Stomach (tissue), 9 donors: ENCODE measurements around the gene SP9. TPM values are rescaled to one million over a fixed set of nuclear protein-coding genes. Genes with fewer than 3 reads are reported as not detected.

Source experiments
- DNase-seq, 2 donors: peaks; one replicate each; pipeline versions ENCODE4 v3.0.0 to v3.0.0-alpha.2; 2013 to 2019
- H3K27ac ChIP-seq, 5 donors: fragments of 200-600 bp in 4 of 5; sonication (generic) in 4 of 5; one replicate each; pipeline ENCODE4 v1.5.1; 2013 to 2019; ENCODE audit warnings: mild to moderate bottlenecking in 1 of 5, moderate library complexity in 1 of 5
- H3K27me3 ChIP-seq, 3 donors: fragments of 200-600 bp; sonication (generic); one replicate each; pipeline ENCODE4 v1.5.1; 2017 to 2019; ENCODE audit warnings: mixed run types in 1 of 3
- H3K36me3 ChIP-seq, 4 donors: fragments of 200-600 bp; sonication (generic); 1 replicate in 3 of 4; 2 replicates in 1 of 4; pipeline ENCODE4 v1.5.1; 2016 to 2019
- H3K4me1 ChIP-seq, 4 donors: fragments of 200-600 bp; sonication (generic); one replicate each; pipeline ENCODE4 v1.5.1; 2016 to 2019
- H3K4me3 ChIP-seq, 4 donors: fragments of 200-600 bp; sonication (generic) in 3 of 4; one replicate each; pipeline ENCODE4 v1.5.1; 2016 to 2019; ENCODE audit warnings: mild to moderate bottlenecking in 1 of 4
- H3K9me3 ChIP-seq, 4 donors: fragments of 200-600 bp; sonication (generic); one replicate each; pipeline ENCODE4 v1.5.1; 2016 to 2019
- EP300 ChIP-seq: sonication (generic); formaldehyde crosslinking; IDR thresholded peaks from one replicate; pipeline ENCODE4 v1.6.1; 2017; ENCODE audit warnings: antibody characterized with exemption
- POLR2A ChIP-seq, 4 donors: fragments of 450-650 bp; IDR thresholded peaks; one replicate each; pipeline ENCODE4 v1.6.1; 2016; ENCODE audit warnings: antibody characterized with exemption in 4 of 4, control low read depth in 2 of 4, mild to moderate bottlenecking in 1 of 4, moderate library complexity in 1 of 4
- POLR2AphosphoS5 ChIP-seq, 3 donors: sonication (generic); formaldehyde crosslinking; IDR thresholded peaks; one replicate each; pipeline ENCODE4 v1.6.1; 2016; ENCODE audit warnings: antibody characterized with exemption in 3 of 3
- WGBS, 5 donors: extraction: QIAGEN DNeasy Blood & Tissue Kit in 3 of 5; methylation state at CpG; one replicate each; pipeline versions ENCODE4 v1.1.5 to v1.1.7; 2013 to 2018; 5-methylcytosine and 5-hydroxymethylcytosine counted together
- intact Hi-C: fragments of 100-400 bp; cut with DNase I; formaldehyde crosslinking; loops from one replicate; pipeline ENCODE4 v1.15.1; 2023; ENCODE audit warnings: low total_unique reads
- polyA plus RNA-seq, 3 donors: library from polyadenylated mRNA; stranded (reverse); fragments of 200-250 nt; gene quantifications; one replicate each; pipeline ENCODE4 v1.2.3, GENCODE V29; 2013
- total RNA-seq, 5 donors: library from RNA; depleted of rRNA; stranded (reverse); fragments of >200 nt; gene quantifications; one replicate each; pipeline versions ENCODE4 v1.1.0 to v1.2.3, GENCODE V29; 2014 to 2016
- TF ChIP-seq, protein P1 (sequence below), 7 experiments: fragments of 450-650 bp in 4 of 7; fragments of 200-600 bp in 3 of 7; sonication (generic) in 3 of 7; IDR thresholded peaks; one replicate each; pipeline ENCODE4 v1.5.1; 2016 to 2019; ENCODE audit warnings: antibody characterized with exemption in 7 of 7, control low read depth in 2 of 7, mild to moderate bottlenecking in 1 of 7
- donor health status: healthy with polysubstance abuse.
- donor health status: Bipolar disorder and iron deficiency.
- donor health status: healthy.

SP9 gene
- total and polyA plus RNA-seq, 8 donors: not detected

DNA sequence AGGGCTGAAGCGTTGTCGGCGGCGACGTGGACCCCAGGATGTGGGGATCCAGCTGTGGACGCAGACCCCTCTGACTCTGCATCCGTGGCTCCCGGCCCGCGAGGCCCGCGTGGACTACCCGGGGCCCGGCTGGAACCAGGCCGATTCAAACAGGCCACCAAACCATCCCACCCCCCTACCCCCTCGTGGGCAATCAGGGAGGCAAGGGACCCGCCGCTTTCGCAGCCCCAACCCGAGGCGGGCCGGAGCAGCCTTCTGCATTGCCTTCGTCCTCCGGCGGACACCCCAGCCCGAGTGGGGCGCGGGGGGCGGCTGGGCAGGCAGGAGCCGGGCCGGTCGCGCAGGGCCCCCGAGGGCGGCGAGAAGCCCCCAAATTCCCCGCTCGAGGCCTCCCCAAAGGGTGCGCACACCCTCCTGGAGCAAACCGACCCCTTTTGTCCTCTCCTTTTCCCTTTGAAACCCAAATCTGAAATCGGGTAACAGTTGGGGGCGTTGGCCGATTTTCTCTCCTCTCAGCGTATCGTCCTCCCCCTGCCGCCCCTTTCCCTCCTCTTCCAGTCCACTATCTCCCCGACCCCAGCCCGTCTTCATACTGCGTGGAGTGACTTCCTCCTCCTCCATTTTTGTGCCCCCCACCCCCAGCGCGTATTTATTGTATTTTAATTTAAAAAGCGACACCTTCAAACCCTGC is 7.4 kb downstream of the SP9 start:
- peak overlapping the region in 1 of 4 donors; percentile 37 for H3K4me3 ChIP-seq
- WGBS, 5 donors: 3 to 11% (median 6%) methylated on average over 22 to 52 of the region's 52 CpGs
- intact Hi-C loops: loop anchor here (10.0 kb wide), 1 partner anchor 927 kb away; no protein-coding TSS in a partner anchor
- peaks cover 35 to 65% (median 52%) of the 10 kb centered on the region in 4 donors for H3K4me1 ChIP-seq
- H3K36me3 ChIP-seq: peaks cover 0 to 5% (median 4%) of the 10 kb centered on the region in 4 donors
- peaks cover 57 to 91% (median 80%) of the 10 kb centered on the region in 3 donors for H3K27me3 ChIP-seq
- H3K27ac ChIP-seq: no peak overlapping the region
- TF ChIP-seq EP300 (no peak), POLR2A (IDR thresholded peaks at IDR 0.05) (no peak), POLR2AphosphoS5 (IDR thresholded peaks at IDR 0.05) (no peak)
- TF ChIP-seq, protein P1, sequence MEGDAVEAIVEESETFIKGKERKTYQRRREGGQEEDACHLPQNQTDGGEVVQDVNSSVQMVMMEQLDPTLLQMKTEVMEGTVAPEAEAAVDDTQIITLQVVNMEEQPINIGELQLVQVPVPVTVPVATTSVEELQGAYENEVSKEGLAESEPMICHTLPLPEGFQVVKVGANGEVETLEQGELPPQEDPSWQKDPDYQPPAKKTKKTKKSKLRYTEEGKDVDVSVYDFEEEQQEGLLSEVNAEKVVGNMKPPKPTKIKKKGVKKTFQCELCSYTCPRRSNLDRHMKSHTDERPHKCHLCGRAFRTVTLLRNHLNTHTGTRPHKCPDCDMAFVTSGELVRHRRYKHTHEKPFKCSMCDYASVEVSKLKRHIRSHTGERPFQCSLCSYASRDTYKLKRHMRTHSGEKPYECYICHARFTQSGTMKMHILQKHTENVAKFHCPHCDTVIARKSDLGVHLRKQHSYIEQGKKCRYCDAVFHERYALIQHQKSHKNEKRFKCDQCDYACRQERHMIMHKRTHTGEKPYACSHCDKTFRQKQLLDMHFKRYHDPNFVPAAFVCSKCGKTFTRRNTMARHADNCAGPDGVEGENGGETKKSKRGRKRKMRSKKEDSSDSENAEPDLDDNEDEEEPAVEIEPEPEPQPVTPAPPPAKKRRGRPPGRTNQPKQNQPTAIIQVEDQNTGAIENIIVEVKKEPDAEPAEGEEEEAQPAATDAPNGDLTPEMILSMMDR (IDR thresholded peaks at IDR 0.05): no peak
- H3K9me3 ChIP-seq: peaks cover 0 to 6% (median 2%) of the 10 kb centered on the region in 4 donors
- DNase-seq: peak in 1 of 2 donors; percentile 28

DNA sequence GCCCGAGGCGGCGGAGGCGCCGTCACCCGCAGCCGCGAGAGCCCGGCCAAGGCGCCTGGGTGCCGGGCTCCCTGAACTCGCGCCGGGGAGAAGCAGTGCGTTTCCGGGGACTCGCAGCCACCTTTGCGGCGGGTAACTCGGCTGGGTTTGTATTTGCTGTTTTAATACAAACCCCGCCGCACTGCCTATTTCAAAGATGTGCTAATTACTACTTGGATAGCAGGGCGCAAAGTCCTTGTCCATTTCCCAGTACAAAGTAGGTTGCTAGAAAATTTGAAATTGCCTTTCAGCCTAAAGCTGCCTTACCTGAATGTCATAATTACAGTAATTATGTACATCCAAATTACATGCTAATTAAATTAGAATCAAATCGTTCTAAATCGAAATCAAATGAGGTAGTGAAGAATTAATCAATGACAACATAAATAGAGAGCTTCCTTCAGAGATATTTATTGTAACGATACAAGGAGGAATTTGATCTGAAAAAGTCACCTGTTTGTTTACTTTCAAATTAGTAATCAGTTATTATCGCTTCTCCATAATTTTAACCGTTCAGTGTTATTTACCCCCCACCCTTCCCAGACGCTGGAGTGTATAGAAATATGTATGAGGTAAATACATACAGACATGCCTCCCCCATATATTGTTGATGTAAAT is 8.1 kb downstream of the SP9 start:
- Histone ChIP-seq H3K4me1 (peaks cover 28 to 58% (median 46%) of the 10 kb centered on the region in 4 donors), H3K27me3 (peaks cover 52 to 84% (median 73%) of the 10 kb centered on the region in 3 donors), H3K9me3 (peaks cover 0 to 3% (median 0%) of the 10 kb centered on the region in 4 donors), H3K4me3 (peak overlapping the region in 1 of 4 donors; percentile 37), H3K27ac (no peak overlapping the region), H3K36me3 (peaks cover 0 to 12% (median 10%) of the 10 kb centered on the region in 4 donors)
- intact Hi-C loops: loop anchor here (10.0 kb wide), 1 partner anchor 928 kb away; no protein-coding TSS in a partner anchor
- TF ChIP-seq, protein P1 (IDR thresholded peaks at IDR 0.05): no peak
- TF ChIP-seq EP300 (no peak), POLR2AphosphoS5 (IDR thresholded peaks at IDR 0.05) (no peak), POLR2A (IDR thresholded peaks at IDR 0.05) (no peak)
- peak in 1 of 2 donors; percentile 52 for DNase-seq
- 5 to 18% (median 8%) methylated on average over 28 to 29 of the region's 29 CpGs for WGBS, 5 donors

DNA sequence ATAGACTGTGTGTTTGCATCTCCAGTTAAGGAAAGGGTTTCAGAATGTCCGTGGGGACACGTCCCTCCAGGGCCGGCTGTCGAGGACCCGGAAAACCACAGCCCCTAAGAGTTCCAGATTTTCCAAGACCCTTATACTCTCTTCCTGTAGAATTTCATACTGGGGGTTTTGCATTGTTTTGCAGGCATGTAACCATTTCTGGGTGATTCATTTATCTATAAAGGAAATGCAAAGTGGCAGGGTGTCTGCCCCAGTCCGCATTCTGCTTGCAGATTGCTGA is 8.5 kb downstream of the SP9 start:
- no peak overlapping the region for H3K4me3 ChIP-seq
- intact Hi-C loops: loop anchor here (10.0 kb wide), 1 partner anchor 928 kb away; no protein-coding TSS in a partner anchor
- DNase-seq: peak in 1 of 2 donors; percentile 23
- H3K4me1 ChIP-seq: peaks cover 28 to 57% (median 45%) of the 10 kb centered on the region in 4 donors
- H3K27ac ChIP-seq: no peak overlapping the region
- WGBS, 5 donors: 7 to 17% (median 13%) methylated on average over 6 of the region's 6 CpGs
- H3K27me3 ChIP-seq: peaks cover 50 to 79% (median 68%) of the 10 kb centered on the region in 3 donors
- H3K36me3 ChIP-seq: peaks cover under 1 to 17% (median 15%) of the 10 kb centered on the region in 4 donors
- H3K9me3 ChIP-seq: no peaks in the 10 kb centered on the region
- TF ChIP-seq POLR2AphosphoS5 (IDR thresholded peaks at IDR 0.05): no peak
- no peak for TF ChIP-seq EP300
- TF ChIP-seq, protein P1 (IDR thresholded peaks at IDR 0.05): no peak
- TF ChIP-seq POLR2A (IDR thresholded peaks at IDR 0.05): no peak

DNA sequence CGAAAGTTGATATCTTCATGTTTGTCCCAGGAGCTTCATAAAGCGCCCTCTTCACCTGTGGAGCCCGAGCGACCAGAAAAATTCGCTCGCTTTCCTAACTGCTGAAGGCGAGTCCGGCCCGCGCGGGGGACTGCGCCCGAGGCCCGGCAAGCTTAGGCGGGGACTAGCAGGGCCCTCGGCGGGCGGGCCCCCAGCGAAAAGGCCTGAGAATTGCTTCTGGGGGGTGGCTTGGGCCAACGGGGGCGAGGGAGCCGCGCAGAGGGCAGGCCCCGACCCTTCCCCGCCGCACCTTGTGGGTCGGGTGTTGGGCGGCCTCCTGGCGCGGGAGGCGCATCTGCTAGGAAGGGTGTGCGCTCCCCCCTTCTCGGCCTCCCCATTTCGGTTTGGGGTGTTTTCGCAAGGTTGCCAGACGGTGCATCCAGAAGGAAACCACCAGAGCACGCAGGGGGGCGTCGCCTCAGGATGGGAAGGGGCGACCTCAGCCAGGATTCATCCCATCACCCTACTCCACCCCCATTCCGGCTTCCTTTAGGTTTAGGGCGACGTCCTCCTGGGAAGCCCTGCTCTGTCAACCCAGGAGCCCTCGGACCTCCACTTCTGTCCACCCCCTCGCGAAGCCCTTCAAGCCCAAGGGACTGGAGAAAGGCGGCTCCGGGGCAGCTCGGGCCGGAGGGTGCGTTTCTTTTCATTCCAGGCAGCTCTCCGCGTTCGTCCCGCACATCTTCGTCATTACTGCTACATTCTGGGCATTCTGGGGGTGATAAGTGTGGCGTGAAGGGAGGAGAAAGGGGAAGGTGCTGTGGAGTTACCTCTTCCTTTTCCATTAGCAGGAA is 9.1 kb downstream of the SP9 start:
- Histone ChIP-seq H3K36me3 (peaks cover 6 to 22% (median 20%) of the 10 kb centered on the region in 4 donors), H3K27me3 (peaks cover 47 to 74% (median 63%) of the 10 kb centered on the region in 3 donors), H3K4me1 (peaks cover 28 to 57% (median 45%) of the 10 kb centered on the region in 4 donors), H3K4me3 (no peak overlapping the region), H3K9me3 (no peaks in the 10 kb centered on the region), H3K27ac (no peak overlapping the region)
- peak in 1 of 2 donors; percentile 21 for DNase-seq
- TF ChIP-seq POLR2AphosphoS5 (IDR thresholded peaks at IDR 0.05) (no peak), EP300 (no peak), POLR2A (IDR thresholded peaks at IDR 0.05) (no peak)
- TF ChIP-seq, protein P1 (IDR thresholded peaks at IDR 0.05): no peak
- WGBS, 5 donors: 13 to 15% (median 13%) methylated on average over 42 to 57 of the region's 57 CpGs
- intact Hi-C loops: loop anchor here (10.0 kb wide), 1 partner anchor 929 kb away; no protein-coding TSS in a partner anchor
